Suprapubic skin (tissue), 3 donors: ENCODE results near the gene CD163.

Source experiments
- CTCF ChIP-seq, 2 donors: fragments of 200-600 bp in 1 of 2; fragments of 450-650 bp in 1 of 2; sonication (generic) in 1 of 2; IDR thresholded peaks; one replicate each; pipeline ENCODE4 v1.5.1; 2016 to 2019; ENCODE audit warnings: antibody characterized with exemption in 2 of 2, mild to moderate bottlenecking in 1 of 2, moderate library complexity in 1 of 2
- EP300 ChIP-seq: sonication (generic); formaldehyde crosslinking; IDR thresholded peaks from one replicate; pipeline ENCODE4 v1.6.1; 2017; ENCODE audit warnings: antibody characterized with exemption

- TF ChIP-seq CTCF (IDR thresholded peaks at IDR 0.05), result no peak
- TF ChIP-seq EP300, result no peak
Observed at GRCh38 chr12:7503686-7504415, at the start of gene CD163.
